T-helper 2 cell treated with Interferon-gamma antibody and Interleukin-4, amounts not matched to agents 100 ng/mL and 5 ng/mL, for 36 hours (primary cell): Measurements from ENCODE around the gene SLC17A6. TPM values are rescaled to one million over a fixed set of nuclear protein-coding genes. Genes with fewer than 3 reads are reported as not detected.

ENCODE experiments used
- intact Hi-C: fragments of 100-400 bp; cut with micrococcal nuclease; formaldehyde crosslinking; loops from one replicate; pipeline ENCODE4 v1.15.1; 2023
- total RNA-seq: library from RNA; stranded (reverse); gene quantifications from 2 replicates; pipeline ENCODE4 v1.2.3, GENCODE V29; 2022

The SLC17A6 gene
- not detected in 2 replicates for total RNA-seq

GRCh38 chr11:22337596-22338485 lies at the start of gene SLC17A6:
SLC17A6 (plus strand) TSS chr11:22338381; CDS start chr11:22338534, 153 bp downstream.
- intact Hi-C loops, result no loop called here

GRCh38 chr11:22302368-22302767 lies 35.8 kb upstream of the SLC17A6 start:
- intact Hi-C loops, result no loop called here

- intact Hi-C loops, result loop anchor here (1.0 kb wide), 1 partner anchor 59 kb away; no protein-coding TSS in a partner anchor
Measured at GRCh38 chr11:22304337-22304961, 33.7 kb upstream of the SLC17A6 start.

GRCh38 chr11:22317656-22318055 lies 20.5 kb upstream of the SLC17A6 start:
- intact Hi-C loops, result no loop called here

GRCh38 chr11:22331771-22332170 lies 6.4 kb upstream of the SLC17A6 start:
- intact Hi-C loops, result no loop called here

- intact Hi-C loops, result no loop called here
Measured at GRCh38 chr11:22336587-22336986, 1.6 kb upstream of the SLC17A6 start.

GRCh38 chr11:22339611-22340010 lies 1.4 kb downstream of the SLC17A6 start:
- intact Hi-C loops, result no loop called here

GRCh38 chr11:22340235-22340634 lies 2.1 kb downstream of the SLC17A6 start:
- intact Hi-C loops, result no loop called here

- intact Hi-C loops, result no loop called here
Measured at GRCh38 chr11:22340701-22341587, 2.8 kb downstream of the SLC17A6 start.

- intact Hi-C loops, result no loop called here
Measured at GRCh38 chr11:22341588-22341931, 3.4 kb downstream of the SLC17A6 start.

- intact Hi-C loops, result no loop called here
Measured at GRCh38 chr11:22342211-22343031, 4.2 kb downstream of the SLC17A6 start.

GRCh38 chr11:22343032-22343324 lies 4.8 kb downstream of the SLC17A6 start:
- intact Hi-C loops, result no loop called here

- intact Hi-C loops, result no loop called here
Measured at GRCh38 chr11:22343371-22344032, 5.3 kb downstream of the SLC17A6 start.

GRCh38 chr11:22344081-22344480 lies 5.9 kb downstream of the SLC17A6 start:
- intact Hi-C loops, result no loop called here

- intact Hi-C loops, result no loop called here
Measured at GRCh38 chr11:22346282-22346681, 8.1 kb downstream of the SLC17A6 start.

- intact Hi-C loops, result no loop called here
Measured at GRCh38 chr11:22347857-22348487, 9.8 kb downstream of the SLC17A6 start.

GRCh38 chr11:22349491-22349890 lies 11.3 kb downstream of the SLC17A6 start:
- intact Hi-C loops, result no loop called here

GRCh38 chr11:22359295-22359694 lies 21.1 kb downstream of the SLC17A6 start:
- intact Hi-C loops, result no loop called here

- intact Hi-C loops, result no loop called here
Measured at GRCh38 chr11:22371160-22371559, 33.0 kb downstream of the SLC17A6 start.

GRCh38 chr11:22387126-22387525 lies 48.9 kb downstream of the SLC17A6 start:
- intact Hi-C loops, result no loop called here
